Endometrium (tissue), 2 donors: Measurements from ENCODE around the gene MYO18A.

ENCODE experiments used
- FAIRE-seq: peaks from 2 replicates; lab custom pipeline; 2012; peaks lifted over from hg19 to GRCh38; lab: Jason Lieb, UNC
- donor health status: control.
- donor health status: control.

Gene MYO18A

DNA sequence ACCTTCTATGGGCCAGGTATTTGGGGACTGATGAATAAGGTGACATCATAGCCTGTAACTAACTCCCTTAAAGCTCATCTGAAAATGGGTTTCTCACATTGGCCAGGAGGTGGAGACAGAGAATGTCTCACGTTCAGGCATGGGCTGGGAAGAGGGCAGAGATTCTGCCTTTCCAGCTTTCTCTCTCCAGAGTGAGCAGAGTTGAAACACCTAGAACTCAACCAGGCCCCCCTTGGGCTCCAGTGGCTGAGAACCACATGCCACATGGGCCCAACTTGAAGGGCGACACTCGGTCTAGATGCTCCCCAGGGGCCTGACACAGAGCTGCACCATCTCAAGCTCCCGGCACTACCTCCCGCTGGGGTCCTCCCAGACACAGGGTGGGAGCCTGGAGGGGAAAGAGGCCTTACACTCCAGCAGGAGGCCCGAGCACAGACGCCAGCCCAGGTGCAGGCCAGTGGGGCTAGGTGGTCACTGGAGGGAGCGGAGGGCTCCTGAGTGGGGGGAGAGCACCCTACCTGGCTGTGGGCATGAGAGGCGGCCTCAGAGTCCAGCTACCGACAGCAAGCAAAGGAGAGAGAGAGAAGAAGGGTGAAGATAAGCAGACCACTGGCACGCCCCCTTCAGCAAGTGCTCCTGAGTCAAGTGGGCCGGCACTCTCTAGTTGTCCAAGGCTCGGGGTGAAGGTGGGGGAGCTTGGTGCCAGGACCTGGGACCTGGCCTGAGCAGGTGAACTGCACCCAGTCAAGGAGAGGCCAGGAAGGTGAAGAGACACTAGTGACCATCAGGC, 55.9 kb downstream of the MYO18A start:
- FAIRE-seq: no peak

DNA sequence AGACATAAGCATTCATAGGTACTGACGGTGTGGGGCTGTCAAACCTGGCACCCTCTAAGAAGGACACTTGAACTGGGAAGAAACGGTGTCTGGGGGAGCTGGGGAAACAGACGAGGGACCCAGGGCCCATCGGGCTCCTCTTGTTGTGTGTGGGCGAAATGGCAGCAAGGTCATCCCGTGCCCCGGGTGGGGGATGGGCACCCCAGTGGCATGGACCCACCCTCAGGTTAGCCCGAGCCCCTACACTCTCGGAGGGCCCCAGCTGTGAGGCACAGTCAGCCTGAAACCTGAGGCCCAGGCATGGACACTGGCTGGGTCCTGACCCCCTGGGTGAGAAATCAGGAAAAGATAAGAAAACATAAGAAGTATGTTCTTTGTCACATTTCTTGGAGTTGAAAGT, 57.1 kb downstream of the MYO18A start:
- no peak for FAIRE-seq

DNA sequence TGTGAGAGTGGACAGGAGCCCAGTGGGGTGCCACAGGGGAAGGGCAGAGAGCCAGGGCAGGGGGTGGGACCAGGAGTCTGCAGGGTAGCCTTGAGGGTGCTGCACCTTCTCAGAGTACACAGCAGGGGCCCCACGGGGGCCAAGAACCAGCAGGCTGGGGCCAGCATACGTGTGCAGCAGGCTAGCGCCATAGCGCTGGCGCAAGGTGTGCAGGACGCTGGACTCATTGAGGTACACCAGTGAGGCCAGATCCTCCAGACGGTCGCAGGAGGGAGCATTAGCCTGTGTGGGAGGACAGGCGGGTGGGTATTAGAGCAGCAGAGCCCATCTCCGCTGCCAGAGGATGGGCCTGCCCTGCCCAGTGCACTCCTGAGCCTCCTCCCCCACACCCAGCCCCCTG, 58.8 kb downstream of the MYO18A start:
- no peak for FAIRE-seq

- no peak for FAIRE-seq
Observed at GRCh38 chr17:29120433-29120832, 59.8 kb downstream of the MYO18A start.

GRCh38 chr17:29119265-29119664, 60.9 kb downstream of the MYO18A start:
- FAIRE-seq: no peak

GRCh38 chr17:29116804-29117753, 63.1 kb downstream of the MYO18A start:
- FAIRE-seq: no peak

DNA sequence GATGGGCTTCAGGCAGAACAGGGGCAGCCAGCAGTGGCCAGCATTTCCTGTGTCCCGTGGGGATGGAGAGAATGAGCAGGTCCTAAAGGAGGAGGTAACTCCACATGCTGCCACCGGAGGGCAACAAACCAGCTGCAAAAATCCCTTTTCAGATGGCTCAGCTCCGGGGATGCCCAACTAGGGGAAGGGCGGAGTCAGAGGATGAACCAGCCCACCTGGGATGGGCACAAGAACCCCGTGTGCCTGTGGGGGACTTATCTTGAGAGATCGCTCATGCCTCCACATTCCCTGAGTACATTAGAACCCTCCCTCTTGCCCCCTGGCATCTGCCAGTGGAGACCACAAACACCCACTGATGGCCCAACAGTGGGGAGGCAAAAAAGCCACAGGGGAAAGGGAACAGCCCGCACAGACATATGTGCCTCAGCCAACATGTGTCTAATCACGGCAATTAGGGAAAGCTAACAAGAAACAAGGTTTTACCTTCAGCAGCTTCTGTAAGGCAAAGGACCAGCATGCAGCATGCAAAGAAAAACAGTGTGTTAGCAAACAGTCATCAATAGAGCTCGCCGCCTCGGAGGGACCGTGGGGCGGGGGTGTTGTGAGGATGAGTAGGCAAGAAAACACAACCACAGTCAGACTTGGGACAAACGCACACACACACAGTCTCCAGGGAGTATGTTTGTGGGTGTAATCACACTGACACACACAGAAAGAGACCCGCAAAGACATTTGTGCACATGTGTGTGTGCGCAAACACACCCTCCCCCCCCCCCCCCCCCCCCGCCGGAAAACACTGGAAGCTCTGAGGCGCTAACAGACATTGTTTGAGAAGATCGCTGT, 64.0 kb downstream of the MYO18A start:
- no peak for FAIRE-seq

DNA sequence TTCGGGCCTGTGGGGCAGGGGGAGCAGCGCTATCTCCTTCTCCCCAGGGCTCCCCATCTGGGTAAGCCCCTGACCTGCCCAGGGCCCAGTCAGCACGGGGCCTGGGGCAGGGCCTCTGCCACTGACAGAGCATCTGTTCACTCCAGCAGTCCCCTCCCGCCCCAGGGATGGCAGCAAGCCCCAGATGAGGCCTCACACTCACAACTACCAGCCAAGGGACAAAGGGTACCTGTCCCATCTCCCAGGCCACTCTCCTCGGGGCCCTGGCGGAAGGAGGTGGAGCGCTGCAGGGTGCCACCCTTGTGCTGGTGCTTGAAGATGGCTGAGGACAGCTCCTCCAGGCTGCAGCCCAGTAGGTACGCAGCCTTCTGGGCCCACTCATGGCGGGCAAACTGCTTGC, 64.8 kb downstream of the MYO18A start:
- FAIRE-seq: no peak

GRCh38 chr17:29114141-29114540, 66.1 kb downstream of the MYO18A start:
- no peak for FAIRE-seq

DNA sequence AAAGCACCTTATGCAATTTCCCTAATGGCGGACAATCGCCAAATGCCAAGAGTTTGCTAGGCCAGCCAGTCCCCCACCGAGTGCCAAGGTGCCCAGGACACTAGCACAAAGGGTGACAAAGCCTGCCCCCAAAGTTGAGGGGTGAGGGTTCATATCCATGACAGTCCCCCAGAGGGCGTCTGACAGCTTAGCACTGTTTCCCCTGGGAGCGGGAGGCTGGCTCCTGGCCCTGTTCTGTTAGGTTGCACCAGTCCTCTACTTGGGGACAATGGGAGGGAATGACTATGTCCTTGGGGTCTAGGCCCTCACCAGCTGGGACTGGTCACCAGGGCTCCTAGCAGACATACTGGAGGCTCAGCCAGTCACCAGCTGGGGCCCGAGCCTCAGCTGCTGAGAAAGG, 66.9 kb downstream of the MYO18A start:
- no peak for FAIRE-seq

DNA sequence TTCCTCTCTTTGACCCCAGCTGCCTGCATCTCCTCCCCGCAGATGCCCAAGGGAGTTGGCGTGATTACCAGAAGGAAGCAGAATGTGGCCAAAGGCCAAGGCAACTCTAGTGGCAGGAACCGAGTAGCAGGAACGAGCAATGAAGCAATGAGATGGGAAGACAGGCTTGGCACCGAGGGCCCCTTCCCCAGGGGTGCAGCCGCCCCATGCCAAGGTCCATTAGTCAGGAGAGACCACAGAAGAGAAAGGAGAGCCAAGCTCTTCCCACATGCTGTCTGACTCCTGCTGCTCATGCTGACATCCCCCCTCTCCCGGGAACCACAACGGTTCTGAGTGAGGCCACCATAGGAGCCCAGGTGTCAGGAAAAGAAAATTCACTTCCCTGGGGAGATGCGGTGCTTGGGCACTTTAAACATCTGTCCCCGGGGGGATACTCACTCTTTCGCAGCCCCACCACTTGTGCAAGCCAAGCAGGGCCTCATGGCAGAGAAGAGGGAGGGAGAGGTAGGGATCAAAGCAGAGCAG, 67.4 kb downstream of the MYO18A start:
- FAIRE-seq: no peak

- no peak for FAIRE-seq
Observed at GRCh38 chr17:29111816-29112499, 68.2 kb downstream of the MYO18A start.

DNA sequence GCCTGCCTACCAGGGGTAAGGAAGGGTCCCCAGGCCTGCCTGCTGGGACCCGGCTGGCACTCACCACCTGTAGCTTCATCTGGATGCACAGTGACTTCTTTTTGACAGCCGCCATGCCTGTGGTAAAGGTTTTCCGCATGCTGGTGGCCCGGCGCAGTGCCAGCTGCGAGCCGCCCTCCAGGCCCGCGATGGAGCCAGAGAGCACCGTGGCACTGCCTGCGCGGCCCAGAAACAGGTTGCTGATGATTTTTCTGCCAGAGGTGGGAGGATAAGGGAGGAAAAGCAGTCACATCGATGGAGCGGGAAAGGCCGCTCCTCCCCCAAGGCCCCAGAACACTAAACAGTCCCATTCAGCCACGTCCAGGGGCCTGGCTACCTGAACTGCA, 69.8 kb downstream of the MYO18A start:
- FAIRE-seq: no peak

DNA sequence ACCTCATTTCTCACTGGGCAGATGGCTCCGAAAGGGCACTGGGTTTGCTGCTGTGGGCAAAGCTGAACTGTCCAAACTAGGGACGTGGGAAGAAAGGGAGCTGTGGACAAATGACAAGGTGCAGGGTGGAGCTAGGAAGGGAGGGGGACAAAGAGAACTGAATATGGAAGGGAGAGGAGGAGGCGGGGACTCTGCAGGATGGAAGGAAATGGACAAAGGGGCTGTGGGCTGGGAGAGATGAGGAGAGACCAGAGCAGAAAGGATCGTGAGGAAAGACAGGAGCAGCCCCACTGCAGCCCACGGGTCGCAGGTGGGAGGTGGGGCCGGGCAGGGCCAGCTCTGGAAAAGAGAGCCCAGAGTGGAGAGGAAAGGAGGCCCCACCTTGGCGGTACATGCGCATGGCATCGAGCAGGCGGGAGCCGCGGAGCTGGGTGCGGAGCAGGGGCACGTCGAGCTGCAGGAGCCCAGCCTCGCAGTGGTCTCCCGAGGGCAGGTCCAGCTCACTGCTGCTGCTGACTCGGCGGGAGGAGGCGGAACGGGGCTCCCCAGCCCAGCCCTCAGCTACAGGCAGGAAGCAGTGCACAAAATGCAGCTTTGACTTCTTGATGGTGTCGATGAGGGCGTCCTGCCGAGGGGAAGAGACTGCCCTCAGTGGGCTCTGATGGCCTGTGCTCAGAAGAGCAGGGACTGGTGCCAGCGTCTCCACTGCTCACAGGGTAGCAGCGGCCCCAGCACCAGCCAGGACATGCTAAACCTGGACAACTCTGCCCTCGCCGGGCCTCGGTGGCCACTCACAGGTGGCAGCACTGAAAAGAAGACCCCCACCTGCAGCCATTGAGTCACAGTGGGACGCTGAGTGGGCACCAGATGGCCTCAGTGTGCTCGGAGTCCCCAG, 70.5 kb downstream of the MYO18A start:
- FAIRE-seq: no peak

- FAIRE-seq: no peak
Observed at GRCh38 chr17:29108823-29109476, 71.2 kb downstream of the MYO18A start.

DNA sequence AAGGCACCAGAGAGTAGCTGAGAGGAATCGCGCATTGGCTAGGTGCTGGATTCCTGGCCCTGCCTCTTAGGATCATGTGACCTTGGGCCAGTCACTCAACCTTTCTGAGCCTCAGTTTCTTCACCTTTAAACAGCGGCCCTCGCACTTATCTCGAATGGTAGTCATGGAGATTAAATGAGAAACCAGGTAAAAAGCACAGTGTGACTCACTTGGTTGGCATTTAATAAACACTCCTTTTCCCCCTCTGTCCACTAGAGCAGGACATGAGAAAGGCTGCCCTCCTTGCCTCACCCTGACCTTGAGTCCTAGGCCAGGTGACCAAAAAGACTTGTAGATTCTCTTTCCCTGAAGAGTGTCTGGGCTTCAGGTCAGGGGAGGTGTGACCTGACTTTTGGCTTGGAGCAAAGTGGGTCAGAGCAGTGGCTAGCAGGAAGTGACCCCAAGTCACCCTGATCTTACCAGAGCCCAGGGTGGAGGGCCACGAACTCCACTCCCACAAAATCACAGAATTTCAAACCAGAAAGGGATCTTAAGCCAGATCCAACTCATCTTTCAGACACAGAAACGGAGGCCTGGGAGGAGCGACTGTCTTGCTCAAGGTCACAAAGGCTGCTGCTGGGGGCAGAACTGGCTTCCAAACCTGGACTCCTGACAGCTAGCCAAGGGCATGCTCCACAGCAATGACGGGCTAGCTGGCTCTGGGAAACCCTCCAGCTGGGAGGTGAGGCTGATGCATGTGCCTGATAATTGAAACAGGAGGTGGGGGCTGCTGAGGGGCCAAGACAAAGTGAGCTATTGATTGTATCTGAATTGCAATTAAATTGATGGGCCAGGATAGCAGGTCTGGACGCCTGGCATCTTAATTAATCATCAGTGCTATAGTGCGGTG, 72.0 kb downstream of the MYO18A start:
- no peak for FAIRE-seq

DNA sequence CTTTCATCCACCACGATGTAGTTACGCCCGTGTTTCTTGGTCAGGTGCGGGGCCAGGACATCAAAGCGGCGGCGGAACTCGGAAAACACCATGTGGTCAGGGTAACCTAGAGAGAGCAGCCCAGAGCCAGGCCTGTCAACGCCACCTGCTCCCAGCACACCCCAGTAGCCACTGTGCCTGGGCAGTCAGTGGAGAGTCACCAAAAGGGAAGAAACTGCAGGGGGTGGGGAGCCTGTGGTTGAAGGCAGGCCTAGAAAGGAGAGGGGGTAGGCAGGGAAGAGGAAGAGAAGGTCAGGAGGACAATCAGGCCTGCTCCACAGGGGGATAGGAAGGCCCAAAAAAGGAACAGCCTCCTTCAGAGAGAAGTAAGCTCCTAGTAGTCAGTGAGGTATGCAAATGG, 73.1 kb downstream of the MYO18A start:
- no peak for FAIRE-seq

GRCh38 chr17:29103341-29103740, 76.9 kb downstream of the MYO18A start:
- FAIRE-seq: no peak

DNA sequence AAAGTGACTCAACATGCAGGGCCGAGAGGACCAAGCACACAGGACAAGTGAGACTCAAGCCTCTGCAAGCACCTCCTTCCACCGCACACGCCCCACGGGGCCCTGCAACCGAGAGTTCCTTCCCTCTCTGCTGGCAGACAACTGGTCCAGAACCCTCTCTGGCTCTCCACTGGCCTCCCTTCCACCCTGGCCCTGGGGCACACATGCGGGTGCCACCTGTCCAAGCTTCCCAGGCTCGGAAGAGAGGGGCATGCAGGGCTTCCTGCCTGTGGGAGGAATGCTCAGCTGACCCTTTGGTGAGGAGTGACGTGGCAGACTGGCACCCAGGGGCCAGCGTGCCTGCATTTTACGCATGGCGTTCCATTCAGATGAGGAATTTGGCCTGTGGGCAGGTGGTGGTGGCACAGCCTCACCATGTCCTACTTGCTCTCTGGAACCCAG, 77.4 kb downstream of the MYO18A start:
- FAIRE-seq: no peak
